Keratinocyte (primary cell): ENCODE results near the gene WBP2NL. TPM values are rescaled to one million over a fixed set of nuclear protein-coding genes. Genes with fewer than 3 reads are reported as not detected.

ENCODE experiments used
- DNase-seq: peaks from one replicate; pipeline ENCODE4 v3.0.0-alpha.2; 2011; ENCODE audit warnings: low read depth, missing footprints, low spot score
- FAIRE-seq: peaks from 2 replicates; lab custom pipeline; 2011; peaks lifted over from hg19 to GRCh38; lab: Jason Lieb, UNC
- H2AFZ ChIP-seq: 2 replicates; pipeline ENCODE4 v1.6.0; 2012; ENCODE audit warnings: low read length, control low read depth, inconsistent platforms; ENCODE audit not compliant: control insufficient read depth
- H3K27ac ChIP-seq: 2 replicates; pipeline ENCODE4 v1.5.1; 2011; ENCODE audit warnings: low read length; ENCODE audit not compliant: control insufficient read depth, insufficient read depth
- H3K27me3 ChIP-seq: 3 replicates; pipeline ENCODE4 v1.6.0; 2011; ENCODE audit warnings: low read length; ENCODE audit not compliant: control insufficient read depth, insufficient read depth; ENCODE audit errors: extremely low read depth
- H3K36me3 ChIP-seq, 2 experiments: 2 replicates in 1 of 2; 3 replicates in 1 of 2; pipeline ENCODE4 v1.5.1; 2011; ENCODE audit warnings: low read length in 2 of 2, mild to moderate bottlenecking in 1 of 2; ENCODE audit not compliant: control insufficient read depth in 2 of 2, insufficient read depth in 2 of 2; ENCODE audit errors: extremely low read depth in 1 of 2
- H3K4me1 ChIP-seq: 3 replicates; pipeline ENCODE4 v1.5.1; 2011; ENCODE audit warnings: low read length; ENCODE audit not compliant: control insufficient read depth, insufficient read depth; ENCODE audit errors: extremely low read depth
- H3K4me2 ChIP-seq: 3 replicates; pipeline ENCODE4 v1.6.0; 2011; ENCODE audit warnings: low read depth, low read length; ENCODE audit not compliant: control insufficient read depth, insufficient read depth; ENCODE audit errors: extremely low read depth
- H3K4me3 ChIP-seq, 3 experiments: fragments of 200-600 bp in 1 of 3; sonication (generic) in 1 of 3; 2 replicates in 2 of 3; 3 replicates in 1 of 3; pipeline ENCODE4 v1.5.1; 2011 to 2016; ENCODE audit warnings: low read length in 3 of 3, mild to moderate bottlenecking in 3 of 3, control low read depth in 2 of 3, inconsistent platforms in 1 of 3, low read depth in 1 of 3, mixed read lengths in 1 of 3, mixed run types in 1 of 3, moderate library complexity in 1 of 3; ENCODE audit not compliant: control insufficient read depth in 2 of 3, insufficient read depth in 2 of 3; ENCODE audit errors: extremely low read depth in 1 of 3
- H3K79me2 ChIP-seq: 2 replicates; pipeline ENCODE4 v1.6.0; 2012; ENCODE audit warnings: low read length; ENCODE audit not compliant: control insufficient read depth, insufficient read depth
- H3K9ac ChIP-seq: 3 replicates; pipeline ENCODE4 v1.6.0; 2011; ENCODE audit warnings: low read length; ENCODE audit not compliant: control insufficient read depth, insufficient read depth; ENCODE audit errors: extremely low read depth
- H3K9me1 ChIP-seq: 3 replicates; pipeline ENCODE4 v1.6.0; 2011; ENCODE audit warnings: low read length; ENCODE audit not compliant: control insufficient read depth, insufficient read depth; ENCODE audit errors: extremely low read depth
- H3K9me3 ChIP-seq: 2 replicates; pipeline ENCODE4 v1.5.1; 2012; ENCODE audit warnings: low read depth, low read length; ENCODE audit not compliant: control insufficient read depth
- H4K20me1 ChIP-seq: 3 replicates; pipeline ENCODE4 v1.6.0; 2011; ENCODE audit warnings: low read length; ENCODE audit not compliant: control insufficient read depth, insufficient read depth; ENCODE audit errors: extremely low read depth
- CTCF ChIP-seq, 3 experiments: IDR thresholded peaks in 1 of 3; conservative IDR thresholded peaks in 1 of 3; optimal IDR thresholded peaks in 1 of 3; 2 replicates in 2 of 3; 3 replicates in 1 of 3; pipeline versions ENCODE3 to v1.5.1; 2011; ENCODE audit warnings: low read length in 3 of 3, mild to moderate bottlenecking in 3 of 3, moderate library complexity in 2 of 3, control low read depth in 1 of 3, inconsistent platforms in 1 of 3; ENCODE audit not compliant: insufficient read depth in 2 of 3; ENCODE audit errors: extremely low read depth in 1 of 3
- EZH2 ChIP-seq: IDR thresholded peaks from one replicate; pipeline ENCODE4 v1.6.1; 2012; ENCODE audit warnings: inconsistent platforms, mild to moderate bottlenecking, low read length, moderate library complexity
- dilution Hi-C: fragments of 300-500 bp; cut with MboI; formaldehyde crosslinking; loops from one replicate; pipeline ENCODE4 v1.7.0; 2020; ENCODE audit warnings: low sequenced_read_pairs; ENCODE audit not compliant: extremely low pct_ligation_motif_present
- polyA plus RNA-seq, 5 experiments: library from polyadenylated mRNA; depleted of rRNA in 3 of 5; stranded (reverse) in 3 of 5; stranded (forward) in 1 of 5; unstranded in 1 of 5; fragments of >200 nt; gene quantifications; 1 replicate in 1 of 5; 2 replicates in 3 of 5; 3 replicates in 1 of 5; pipeline versions ENCODE4 v1.2.1 to v1.2.3, GENCODE V29; 2011 to 2012; ENCODE audit warnings: missing spikeins in 2 of 5, low read depth in 1 of 5, low replicate concordance in 1 of 5

WBP2NL gene
- polyA plus RNA-seq, 1 donor (not counting 4 experiments of a cell fraction or from before 2014, with no cell fraction given) = 0.07 TPM

DNA sequence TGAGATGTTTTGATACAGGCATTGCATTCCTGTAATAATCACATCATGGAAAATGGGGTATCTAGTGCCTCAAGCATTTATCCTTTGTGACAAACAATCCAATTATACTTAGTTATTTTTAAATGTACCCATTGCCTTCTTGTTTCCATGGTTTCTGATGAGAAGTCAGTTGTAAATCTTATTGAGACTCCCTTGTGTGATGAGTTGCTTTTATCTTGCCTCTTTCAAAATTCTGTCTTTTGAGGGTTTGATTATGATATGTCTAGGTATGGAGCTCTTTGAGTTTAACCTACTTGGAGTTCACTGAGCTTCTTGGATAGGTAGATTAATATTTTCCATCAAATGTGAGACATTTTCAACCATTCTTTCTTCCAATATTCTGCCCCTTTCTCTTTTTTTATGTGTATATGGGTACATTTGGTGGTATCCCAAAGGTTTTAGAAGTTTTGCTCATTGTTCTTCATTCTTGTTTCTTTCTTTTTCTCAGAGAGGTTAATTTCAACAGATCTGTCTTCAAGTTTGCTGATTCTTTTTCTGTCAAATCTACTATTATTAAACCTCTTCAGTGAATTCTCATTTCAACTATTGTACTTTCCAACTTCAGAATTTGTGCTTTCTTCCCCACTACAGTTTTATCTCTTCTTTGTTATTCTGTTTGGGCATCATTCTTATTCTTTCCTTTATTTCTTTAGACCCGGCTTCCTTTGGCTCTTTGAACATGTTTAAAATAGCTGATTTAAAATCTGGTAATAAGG lies 58.3 kb downstream of the WBP2NL start:
- H3K36me3 ChIP-seq = peaks cover 7 to 16% of the 10 kb centered on the region in 2 experiments
- H3K27me3 ChIP-seq = no peaks in the 10 kb centered on the region
- no peaks in the 10 kb centered on the region for H3K4me1 ChIP-seq
- H3K9ac ChIP-seq = no peak overlapping the region
- no peaks in the 10 kb centered on the region for H3K79me2 ChIP-seq
- no peak for TF ChIP-seq EZH2
- no peak for TF ChIP-seq CTCF (optimal IDR thresholded peaks at IDR 0.05 in 1 of 3, IDR thresholded peaks at IDR 0.05 in 1 of 3, conservative IDR thresholded peaks at IDR 0.05 in 1 of 3; ENCODE audit: extremely low read depth in 1 of 3, insufficient read depth in 2 of 3, low read length in 3 of 3)
- no peaks in the 10 kb centered on the region for H3K9me1 ChIP-seq
- no peaks in the 10 kb centered on the region for H4K20me1 ChIP-seq
- no peak for DNase-seq
- H3K4me2 ChIP-seq = no peak overlapping the region
- no peak for FAIRE-seq
- H3K9me3 ChIP-seq = no peaks in the 10 kb centered on the region
- no peak overlapping the region for H3K27ac ChIP-seq
- no peak overlapping the region for H3K4me3 ChIP-seq
- H2AFZ ChIP-seq = no peak overlapping the region
- dilution Hi-C loops = no loop called here

GRCh38 chr22:42060489-42060888 lies 61.9 kb downstream of the WBP2NL start:
- Histone ChIP-seq H4K20me1 (no peaks in the 10 kb centered on the region), H3K9me3 (no peaks in the 10 kb centered on the region), H3K4me1 (no peaks in the 10 kb centered on the region), H3K9ac (no peak overlapping the region), H2AFZ (no peak overlapping the region), H3K4me2 (no peak overlapping the region), H3K79me2 (no peaks in the 10 kb centered on the region), H3K36me3 (peaks cover 12 to 20% of the 10 kb centered on the region in 2 experiments), H3K27ac (no peak overlapping the region), H3K4me3 (no peak overlapping the region), H3K9me1 (no peaks in the 10 kb centered on the region), H3K27me3 (no peaks in the 10 kb centered on the region)
- TF ChIP-seq CTCF (optimal IDR thresholded peaks at IDR 0.05 in 1 of 3, IDR thresholded peaks at IDR 0.05 in 1 of 3, conservative IDR thresholded peaks at IDR 0.05 in 1 of 3; ENCODE audit: extremely low read depth in 1 of 3, insufficient read depth in 2 of 3, low read length in 3 of 3) (no peak), EZH2 (no peak)
- DNase-seq = no peak
- no peak for FAIRE-seq
- dilution Hi-C loops = no loop called here
